PC-9 (cell line): ENCODE results near the gene RNF130.

Source experiments
- EZH2 ChIP-seq: fragments of 200-600 bp; sonication (generic); IDR thresholded peaks from 2 replicates; pipeline ENCODE4 v1.8.0; 2017; ENCODE audit warnings: antibody characterized with exemption, low read depth
- TF ChIP-seq, protein P1 (sequence below): fragments of 200-600 bp; sonication (generic); conservative IDR thresholded peaks from 2 replicates; pipeline ENCODE4 v1.6.1; 2017; ENCODE audit warnings: mixed run types, antibody characterized with exemption, mild to moderate bottlenecking, moderate library complexity

DNA sequence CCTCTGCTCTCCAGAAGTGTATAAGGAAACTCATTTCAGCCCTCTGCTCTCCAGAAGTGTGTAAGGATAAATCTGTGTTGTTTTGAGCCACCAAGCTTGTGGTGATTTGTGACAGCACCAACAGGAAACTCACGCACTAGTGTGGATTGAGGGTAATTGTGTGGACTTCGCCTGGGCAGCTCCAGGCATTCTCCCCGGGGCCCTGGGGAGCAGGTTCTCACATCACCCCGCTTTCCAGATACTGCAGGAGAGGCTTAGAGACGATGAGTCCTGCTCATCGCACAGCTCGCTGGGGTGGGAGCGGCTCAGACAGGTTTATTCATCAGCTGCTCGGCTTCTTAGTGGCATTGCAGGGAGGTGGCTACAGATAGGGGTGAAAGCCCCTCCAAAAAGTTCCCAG lies 38.4 kb upstream of the RNF130 start:
- no peak for TF ChIP-seq EZH2
- TF ChIP-seq, protein P1, sequence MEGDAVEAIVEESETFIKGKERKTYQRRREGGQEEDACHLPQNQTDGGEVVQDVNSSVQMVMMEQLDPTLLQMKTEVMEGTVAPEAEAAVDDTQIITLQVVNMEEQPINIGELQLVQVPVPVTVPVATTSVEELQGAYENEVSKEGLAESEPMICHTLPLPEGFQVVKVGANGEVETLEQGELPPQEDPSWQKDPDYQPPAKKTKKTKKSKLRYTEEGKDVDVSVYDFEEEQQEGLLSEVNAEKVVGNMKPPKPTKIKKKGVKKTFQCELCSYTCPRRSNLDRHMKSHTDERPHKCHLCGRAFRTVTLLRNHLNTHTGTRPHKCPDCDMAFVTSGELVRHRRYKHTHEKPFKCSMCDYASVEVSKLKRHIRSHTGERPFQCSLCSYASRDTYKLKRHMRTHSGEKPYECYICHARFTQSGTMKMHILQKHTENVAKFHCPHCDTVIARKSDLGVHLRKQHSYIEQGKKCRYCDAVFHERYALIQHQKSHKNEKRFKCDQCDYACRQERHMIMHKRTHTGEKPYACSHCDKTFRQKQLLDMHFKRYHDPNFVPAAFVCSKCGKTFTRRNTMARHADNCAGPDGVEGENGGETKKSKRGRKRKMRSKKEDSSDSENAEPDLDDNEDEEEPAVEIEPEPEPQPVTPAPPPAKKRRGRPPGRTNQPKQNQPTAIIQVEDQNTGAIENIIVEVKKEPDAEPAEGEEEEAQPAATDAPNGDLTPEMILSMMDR, result no peak
